Measurements from ENCODE around the gene ADAM10.

Gene ADAM10

GRCh38 chr15:58671186-58671585 is 78.3 kb downstream of the ADAM10 start:
- Histone ChIP-seq H3K36me3 (ENCODE audit: insufficient read depth, insufficient read length, low read length) (no peaks in the 10 kb centered on the region), H3K4me1 (ENCODE audit: insufficient read depth, insufficient read length) (no peaks in the 10 kb centered on the region), H3K27me3 (ENCODE audit: insufficient read depth, insufficient read length) (no peaks in the 10 kb centered on the region), H3K4me3 (ENCODE audit: insufficient read length, low read depth) (no peak overlapping the region), H3K9me3 (ENCODE audit: insufficient read depth, low read length) (no peaks in the 10 kb centered on the region), H3K9ac (ENCODE audit: insufficient read length, low read depth) (no peak overlapping the region)
- DNase-seq (ENCODE audit: low read depth, low spot score): no peak
- TF ChIP-seq SUZ12 (IDR thresholded peaks at IDR 0.05; ENCODE audit: extremely low read depth, insufficient read depth, insufficient read length): no peak

GRCh38 chr15:58669108-58669507 is 80.4 kb downstream of the ADAM10 start:
- TF ChIP-seq YY1 (IDR thresholded peaks at IDR 0.05; ENCODE audit: insufficient read depth, insufficient read length): no peak
- no peak for TF ChIP-seq ZNF274 (IDR thresholded peaks at IDR 0.05; ENCODE audit: low read depth, low read length)
- TF ChIP-seq SUZ12 (IDR thresholded peaks at IDR 0.05; ENCODE audit: extremely low read depth, insufficient read depth, insufficient read length): no peak
- peaks cover 1% of the 10 kb centered on the region for H3K36me3 ChIP-seq (ENCODE audit: insufficient read depth, insufficient read length, low read length)
- H3K9ac ChIP-seq (ENCODE audit: insufficient read length, low read depth): no peak overlapping the region
- DNase-seq (ENCODE audit: low read depth, low spot score): no peak
- H3K9me3 ChIP-seq (ENCODE audit: insufficient read depth, low read length): no peaks in the 10 kb centered on the region
- no peaks in the 10 kb centered on the region for H3K4me1 ChIP-seq (ENCODE audit: insufficient read depth, insufficient read length)
- H3K27me3 ChIP-seq (ENCODE audit: insufficient read depth, insufficient read length): no peaks in the 10 kb centered on the region
- no peak overlapping the region for H3K4me3 ChIP-seq (ENCODE audit: insufficient read length, low read depth)

GRCh38 chr15:58666957-58667356 is 82.5 kb downstream of the ADAM10 start:
- Histone ChIP-seq H3K27me3 (ENCODE audit: insufficient read depth, insufficient read length) (no peaks in the 10 kb centered on the region), H3K9me3 (ENCODE audit: insufficient read depth, low read length) (no peaks in the 10 kb centered on the region), H3K4me3 (ENCODE audit: insufficient read length, low read depth) (no peak overlapping the region), H3K36me3 (ENCODE audit: insufficient read depth, insufficient read length, low read length) (peaks cover 19% of the 10 kb centered on the region), H3K4me1 (ENCODE audit: insufficient read depth, insufficient read length) (no peaks in the 10 kb centered on the region), H3K9ac (ENCODE audit: insufficient read length, low read depth) (no peak overlapping the region)
- TF ChIP-seq ZNF274 (IDR thresholded peaks at IDR 0.05; ENCODE audit: low read depth, low read length) (no peak), SUZ12 (IDR thresholded peaks at IDR 0.05; ENCODE audit: extremely low read depth, insufficient read depth, insufficient read length) (no peak), YY1 (IDR thresholded peaks at IDR 0.05; ENCODE audit: insufficient read depth, insufficient read length) (no peak)
- peak; percentile 27 for DNase-seq (ENCODE audit: low read depth, low spot score)

- Histone ChIP-seq H3K9ac (ENCODE audit: insufficient read length, low read depth) (no peak overlapping the region), H3K9me3 (ENCODE audit: insufficient read depth, low read length) (no peaks in the 10 kb centered on the region), H3K4me1 (ENCODE audit: insufficient read depth, insufficient read length) (no peaks in the 10 kb centered on the region), H3K4me3 (ENCODE audit: insufficient read length, low read depth) (no peak overlapping the region), H3K36me3 (ENCODE audit: insufficient read depth, insufficient read length, low read length) (peaks cover 31% of the 10 kb centered on the region), H3K27me3 (ENCODE audit: insufficient read depth, insufficient read length) (no peaks in the 10 kb centered on the region)
- DNase-seq (ENCODE audit: low read depth, low spot score): no peak
- no peak for TF ChIP-seq ZNF274 (IDR thresholded peaks at IDR 0.05; ENCODE audit: low read depth, low read length)
- TF ChIP-seq YY1 (IDR thresholded peaks at IDR 0.05; ENCODE audit: insufficient read depth, insufficient read length): no peak
- no peak for TF ChIP-seq SUZ12 (IDR thresholded peaks at IDR 0.05; ENCODE audit: extremely low read depth, insufficient read depth, insufficient read length)
Observed at GRCh38 chr15:58665672-58666071, 83.8 kb downstream of the ADAM10 start.

GRCh38 chr15:58650102-58650501 is 99.4 kb downstream of the ADAM10 start:
- no peak for TF ChIP-seq YY1 (IDR thresholded peaks at IDR 0.05; ENCODE audit: insufficient read depth, insufficient read length)
- Histone ChIP-seq H3K27me3 (ENCODE audit: insufficient read depth, insufficient read length) (no peaks in the 10 kb centered on the region), H3K9me3 (ENCODE audit: insufficient read depth, low read length) (no peaks in the 10 kb centered on the region), H3K4me3 (ENCODE audit: insufficient read length, low read depth) (no peak overlapping the region), H3K36me3 (ENCODE audit: insufficient read depth, insufficient read length, low read length) (peaks cover 17% of the 10 kb centered on the region), H3K9ac (ENCODE audit: insufficient read length, low read depth) (no peak overlapping the region), H3K4me1 (ENCODE audit: insufficient read depth, insufficient read length) (no peaks in the 10 kb centered on the region)
- no peak for DNase-seq (ENCODE audit: low read depth, low spot score)

GRCh38 chr15:58649175-58649574 is 100.3 kb downstream of the ADAM10 start:
- no peaks in the 10 kb centered on the region for H3K4me1 ChIP-seq (ENCODE audit: insufficient read depth, insufficient read length)
- H3K9me3 ChIP-seq (ENCODE audit: insufficient read depth, low read length): no peaks in the 10 kb centered on the region
- H3K4me3 ChIP-seq (ENCODE audit: insufficient read length, low read depth): no peak overlapping the region
- TF ChIP-seq YY1 (IDR thresholded peaks at IDR 0.05; ENCODE audit: insufficient read depth, insufficient read length): no peak
- TF ChIP-seq ZNF274 (IDR thresholded peaks at IDR 0.05; ENCODE audit: low read depth, low read length): no peak
- no peak for TF ChIP-seq SUZ12 (IDR thresholded peaks at IDR 0.05; ENCODE audit: extremely low read depth, insufficient read depth, insufficient read length)
- no peak for DNase-seq (ENCODE audit: low read depth, low spot score)
- no peaks in the 10 kb centered on the region for H3K27me3 ChIP-seq (ENCODE audit: insufficient read depth, insufficient read length)
- H3K9ac ChIP-seq (ENCODE audit: insufficient read length, low read depth): no peak overlapping the region
- peaks cover 10% of the 10 kb centered on the region for H3K36me3 ChIP-seq (ENCODE audit: insufficient read depth, insufficient read length, low read length)

GRCh38 chr15:58643996-58644395 is 105.5 kb downstream of the ADAM10 start:
- H3K4me1 ChIP-seq (ENCODE audit: insufficient read depth, insufficient read length): no peaks in the 10 kb centered on the region

GRCh38 chr15:58641660-58642059 is 107.8 kb downstream of the ADAM10 start:
- H3K9me3 ChIP-seq (ENCODE audit: insufficient read depth, low read length): no peaks in the 10 kb centered on the region
- no peak for DNase-seq (ENCODE audit: low read depth, low spot score)
- H3K9ac ChIP-seq (ENCODE audit: insufficient read length, low read depth): no peak overlapping the region
- H3K36me3 ChIP-seq (ENCODE audit: insufficient read depth, insufficient read length, low read length): peaks cover 37% of the 10 kb centered on the region
- no peak overlapping the region for H3K4me3 ChIP-seq (ENCODE audit: insufficient read length, low read depth)
- TF ChIP-seq ZNF274 (IDR thresholded peaks at IDR 0.05; ENCODE audit: low read depth, low read length) (no peak), YY1 (IDR thresholded peaks at IDR 0.05; ENCODE audit: insufficient read depth, insufficient read length) (no peak), SUZ12 (IDR thresholded peaks at IDR 0.05; ENCODE audit: extremely low read depth, insufficient read depth, insufficient read length) (no peak)
- no peaks in the 10 kb centered on the region for H3K4me1 ChIP-seq (ENCODE audit: insufficient read depth, insufficient read length)
- H3K27me3 ChIP-seq (ENCODE audit: insufficient read depth, insufficient read length): no peaks in the 10 kb centered on the region

More at GRCh38 chr15:58643996-58644395, 105.5 kb downstream of the ADAM10 start:
- Histone ChIP-seq H3K4me3 (ENCODE audit: insufficient read length, low read depth) (no peak overlapping the region), H3K36me3 (ENCODE audit: insufficient read depth, insufficient read length, low read length) (peaks cover 28% of the 10 kb centered on the region), H3K9me3 (ENCODE audit: insufficient read depth, low read length) (no peaks in the 10 kb centered on the region), H3K9ac (ENCODE audit: insufficient read length, low read depth) (no peak overlapping the region), H3K27me3 (ENCODE audit: insufficient read depth, insufficient read length) (no peaks in the 10 kb centered on the region)
- TF ChIP-seq SUZ12 (IDR thresholded peaks at IDR 0.05; ENCODE audit: extremely low read depth, insufficient read depth, insufficient read length): no peak
- TF ChIP-seq ZNF274 (IDR thresholded peaks at IDR 0.05; ENCODE audit: low read depth, low read length): no peak
- TF ChIP-seq YY1 (IDR thresholded peaks at IDR 0.05; ENCODE audit: insufficient read depth, insufficient read length): no peak
- no peak for DNase-seq (ENCODE audit: low read depth, low spot score)

All from NT2/D1 (cell line).